Trophoblast cell (in vitro differentiated cells and primary cell): Measurements from ENCODE around the gene PARP8.

Experiments
- DNase-seq, 2 donors: peaks; one replicate each; pipeline ENCODE4 v3.0.0-alpha.2; 2016
- H2AFZ ChIP-seq: 2 replicates; pipeline ENCODE4 v1.6.1; 2013; ENCODE audit warnings: low read length, moderate library complexity, mild to moderate bottlenecking; ENCODE audit not compliant: insufficient read depth, poor library complexity
- H2AK5ac ChIP-seq: 2 replicates; pipeline ENCODE4 v1.6.1; 2013; ENCODE audit warnings: mild to moderate bottlenecking, low read length
- H2BK120ac ChIP-seq: 2 replicates; pipeline ENCODE4 v1.6.1; 2013; ENCODE audit warnings: low read length, mild to moderate bottlenecking, moderate library complexity; ENCODE audit not compliant: insufficient read depth, poor library complexity
- H2BK12ac ChIP-seq: 2 replicates; pipeline ENCODE4 v1.6.1; 2013; ENCODE audit warnings: mild to moderate bottlenecking, low read length, moderate library complexity
- H2BK5ac ChIP-seq: 2 replicates; pipeline ENCODE4 v1.6.1; 2013; ENCODE audit warnings: low read length, low read depth, moderate library complexity, mild to moderate bottlenecking; ENCODE audit not compliant: poor library complexity
- H3K14ac ChIP-seq: 2 replicates; pipeline ENCODE4 v1.6.1; 2013; ENCODE audit warnings: mild to moderate bottlenecking, low read length
- H3K18ac ChIP-seq: 2 replicates; pipeline ENCODE4 v1.6.1; 2013; ENCODE audit warnings: mild to moderate bottlenecking, low read length
- H3K23ac ChIP-seq: 2 replicates; pipeline ENCODE4 v1.6.1; 2013; ENCODE audit warnings: low read length
- H3K27ac ChIP-seq: 2 replicates; pipeline ENCODE4 v1.5.1; 2013; ENCODE audit warnings: low read depth, mild to moderate bottlenecking, inconsistent platforms, low read length, moderate library complexity
- H3K27me3 ChIP-seq: 2 replicates; pipeline ENCODE4 v1.6.1; 2013; ENCODE audit warnings: inconsistent platforms, mild to moderate bottlenecking, low read length, moderate library complexity; ENCODE audit not compliant: insufficient read depth
- H3K36me3 ChIP-seq, 2 experiments: 1 replicate in 1 of 2; 2 replicates in 1 of 2; pipeline ENCODE4 v1.6.1; 2013; ENCODE audit warnings: low read length in 2 of 2, mild to moderate bottlenecking in 2 of 2, moderate library complexity in 1 of 2; ENCODE audit not compliant: insufficient read depth in 2 of 2, control insufficient read depth in 1 of 2
- H3K4ac ChIP-seq: 2 replicates; pipeline ENCODE4 v1.6.1; 2013; ENCODE audit warnings: low read depth, mild to moderate bottlenecking, low read length, moderate library complexity
- H3K4me1 ChIP-seq, 2 experiments: 1 replicate in 1 of 2; 2 replicates in 1 of 2; pipeline ENCODE4 v1.6.1; 2013; ENCODE audit warnings: low read length in 2 of 2, mild to moderate bottlenecking in 2 of 2, moderate library complexity in 1 of 2; ENCODE audit not compliant: insufficient read depth in 2 of 2, control insufficient read depth in 1 of 2
- H3K4me2 ChIP-seq: 2 replicates; pipeline ENCODE4 v1.6.1; 2013; ENCODE audit warnings: inconsistent platforms, mild to moderate bottlenecking, low read length, moderate library complexity
- H3K4me3 ChIP-seq: 2 replicates; pipeline ENCODE4 v1.5.1; 2013; ENCODE audit warnings: mild to moderate bottlenecking, low read depth, low read length, inconsistent platforms
- H3K79me1 ChIP-seq: one replicate; pipeline ENCODE4 v1.6.1; 2013; ENCODE audit warnings: low read length
- H3K79me2 ChIP-seq: 2 replicates; pipeline ENCODE4 v1.6.1; 2013; ENCODE audit warnings: low read length, mild to moderate bottlenecking; ENCODE audit not compliant: control insufficient read depth, insufficient read depth, poor library complexity
- H3K9ac ChIP-seq: 2 replicates; pipeline ENCODE4 v1.6.1; 2013; ENCODE audit warnings: mild to moderate bottlenecking, low read length
- H3K9me3 ChIP-seq: 2 replicates; pipeline ENCODE4 v1.6.1; 2013; ENCODE audit warnings: low read depth, mild to moderate bottlenecking, control low read depth, inconsistent platforms, low read length; ENCODE audit not compliant: insufficient read depth
- H4K12ac ChIP-seq: 2 replicates; pipeline ENCODE4 v1.6.1; 2013; ENCODE audit warnings: low read depth, mild to moderate bottlenecking, low read length, moderate library complexity
- H4K8ac ChIP-seq: 2 replicates; pipeline ENCODE4 v1.6.1; 2013; ENCODE audit warnings: low read depth, mild to moderate bottlenecking, low read length, moderate library complexity
- H4K91ac ChIP-seq: one replicate; pipeline ENCODE4 v1.6.1; 2013; ENCODE audit warnings: low read depth, mild to moderate bottlenecking, low read length, moderate library complexity
- WGBS: extraction: QIAGEN DNeasy Blood & Tissue Kit; methylation state at CpG from one replicate; pipeline ENCODE4 v1.1.7; 2013; ENCODE audit warnings: missing lambda C conversion rate; ENCODE audit not compliant: insufficient read length, insufficient coverage; ENCODE audit errors: extremely low coverage; 5-methylcytosine and 5-hydroxymethylcytosine counted together

Gene PARP8

DNA sequence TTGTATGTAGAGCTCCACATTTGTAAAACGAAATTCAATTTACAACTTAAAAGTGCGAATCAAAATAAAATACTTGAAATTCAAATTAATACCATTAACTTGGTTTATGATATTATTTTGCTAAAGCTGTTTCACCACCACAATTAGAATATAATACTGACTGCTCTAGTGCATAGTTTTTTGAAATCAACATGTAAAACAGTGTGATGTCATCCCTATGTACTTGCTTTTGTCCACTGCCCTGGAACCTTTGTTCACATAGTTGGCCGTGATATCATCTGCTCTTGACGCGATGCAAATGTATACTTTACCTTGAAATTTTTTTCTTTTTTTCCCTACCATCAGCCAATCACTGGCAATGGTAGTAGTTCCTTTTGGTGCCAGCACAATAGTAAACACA, 125.4 kb downstream of the PARP8 start:
- Histone ChIP-seq H3K4me3 (no peak overlapping the region), H3K27ac (no peak overlapping the region), H3K4me1 (no peaks in the 10 kb centered on the region), H3K9me3 (no peaks in the 10 kb centered on the region), H3K14ac (no peak overlapping the region), H2AK5ac (no peak overlapping the region), H3K9ac (no peak overlapping the region), H2BK12ac (no peak overlapping the region), H3K36me3 (peaks cover 6 to 10% of the 10 kb centered on the region in 2 experiments), H3K4me2 (no peak overlapping the region), H3K79me1 (no peaks in the 10 kb centered on the region), H4K12ac (no peak overlapping the region), H2BK120ac (no peak overlapping the region), H4K91ac (no peak overlapping the region), H3K23ac (no peak overlapping the region), H4K8ac (no peak overlapping the region), H3K18ac (no peak overlapping the region), H3K27me3 (no peaks in the 10 kb centered on the region), H2BK5ac (no peak overlapping the region), H2AFZ (no peak overlapping the region), H3K79me2 (no peaks in the 10 kb centered on the region), H3K4ac (no peak overlapping the region)
- no peak for DNase-seq
- WGBS: no CpG with 5 or more reads among the region's 5 CpGs

DNA sequence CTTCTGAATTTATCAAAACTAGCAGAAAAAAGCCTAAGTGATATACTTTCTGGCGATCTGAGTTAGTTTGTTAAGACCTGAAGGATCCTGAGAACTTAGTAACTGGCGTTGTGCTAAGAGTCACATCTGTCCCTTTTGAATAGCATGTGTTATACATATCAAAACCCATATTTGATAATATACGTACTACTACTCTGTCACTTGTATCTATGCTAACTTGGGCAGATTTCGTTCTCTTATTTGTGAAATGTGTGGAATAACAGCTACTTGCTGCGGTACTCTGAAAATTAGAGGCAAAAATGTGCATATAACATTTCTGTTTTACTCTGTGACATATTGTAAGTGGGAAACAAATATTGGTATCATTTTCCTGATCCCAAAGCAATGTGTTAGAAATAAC, 126.4 kb downstream of the PARP8 start:
- no peak overlapping the region for H3K9ac ChIP-seq
- no peaks in the 10 kb centered on the region for H3K4me1 ChIP-seq
- H3K27me3 ChIP-seq: no peaks in the 10 kb centered on the region
- H3K79me1 ChIP-seq: no peaks in the 10 kb centered on the region
- no peak overlapping the region for H4K8ac ChIP-seq
- no peak overlapping the region for H2AFZ ChIP-seq
- H3K9me3 ChIP-seq: no peaks in the 10 kb centered on the region
- H3K23ac ChIP-seq: no peak overlapping the region
- H3K27ac ChIP-seq: no peak overlapping the region
- peaks cover 6 to 10% of the 10 kb centered on the region in 2 experiments for H3K36me3 ChIP-seq
- H3K79me2 ChIP-seq: no peaks in the 10 kb centered on the region
- no peak overlapping the region for H2BK12ac ChIP-seq
- no peak overlapping the region for H4K12ac ChIP-seq
- H2BK5ac ChIP-seq: no peak overlapping the region
- no peak overlapping the region for H4K91ac ChIP-seq
- H3K4me2 ChIP-seq: no peak overlapping the region
- no peak overlapping the region for H3K14ac ChIP-seq
- no peak overlapping the region for H2AK5ac ChIP-seq
- H3K18ac ChIP-seq: no peak overlapping the region
- WGBS: no CpG with 5 or more reads among the region's 5 CpGs
- H2BK120ac ChIP-seq: no peak overlapping the region
- H3K4me3 ChIP-seq: no peak overlapping the region
- H3K4ac ChIP-seq: no peak overlapping the region
- DNase-seq: no peak

DNA sequence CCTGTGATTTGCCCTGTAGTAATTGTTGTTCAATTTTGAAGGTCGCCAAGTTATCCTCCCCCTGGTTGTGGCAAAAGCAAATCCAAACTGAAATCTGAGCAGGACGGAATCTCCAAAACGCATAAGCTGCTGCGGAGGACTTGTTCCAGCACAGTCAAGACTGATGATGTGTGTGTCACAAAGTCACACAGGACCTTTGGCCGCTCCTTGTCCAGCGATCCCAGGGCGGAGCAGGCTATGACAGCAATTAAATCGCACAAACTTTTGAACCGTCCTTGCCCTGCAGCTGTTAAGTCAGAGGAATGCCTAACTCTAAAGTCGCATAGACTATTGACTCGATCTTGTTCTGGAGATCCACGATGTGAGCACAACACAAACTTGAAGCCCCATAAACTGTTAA, 128.4 kb downstream of the PARP8 start:
- no peak overlapping the region for H3K9ac ChIP-seq
- H4K91ac ChIP-seq: no peak overlapping the region
- H3K4me1 ChIP-seq: no peaks in the 10 kb centered on the region
- H2AK5ac ChIP-seq: no peak overlapping the region
- no peak overlapping the region for H3K4ac ChIP-seq
- no peak overlapping the region for H2BK12ac ChIP-seq
- H2BK120ac ChIP-seq: no peak overlapping the region
- no peak overlapping the region for H2BK5ac ChIP-seq
- no peaks in the 10 kb centered on the region for H3K27me3 ChIP-seq
- no peak overlapping the region for H3K4me2 ChIP-seq
- no CpG with 5 or more reads among the region's 12 CpGs for WGBS
- no peak overlapping the region for H2AFZ ChIP-seq
- H3K18ac ChIP-seq: no peak overlapping the region
- no peaks in the 10 kb centered on the region for H3K79me1 ChIP-seq
- no peaks in the 10 kb centered on the region for H3K79me2 ChIP-seq
- H3K23ac ChIP-seq: no peak overlapping the region
- no peak overlapping the region for H3K4me3 ChIP-seq
- no peaks in the 10 kb centered on the region for H3K9me3 ChIP-seq
- peaks cover 2 to 6% of the 10 kb centered on the region in 2 experiments for H3K36me3 ChIP-seq
- H4K12ac ChIP-seq: peak overlapping the region; percentile 62
- H3K14ac ChIP-seq: no peak overlapping the region
- peak; percentile 8 to 10 for DNase-seq
- no peak overlapping the region for H4K8ac ChIP-seq
- no peak overlapping the region for H3K27ac ChIP-seq

DNA sequence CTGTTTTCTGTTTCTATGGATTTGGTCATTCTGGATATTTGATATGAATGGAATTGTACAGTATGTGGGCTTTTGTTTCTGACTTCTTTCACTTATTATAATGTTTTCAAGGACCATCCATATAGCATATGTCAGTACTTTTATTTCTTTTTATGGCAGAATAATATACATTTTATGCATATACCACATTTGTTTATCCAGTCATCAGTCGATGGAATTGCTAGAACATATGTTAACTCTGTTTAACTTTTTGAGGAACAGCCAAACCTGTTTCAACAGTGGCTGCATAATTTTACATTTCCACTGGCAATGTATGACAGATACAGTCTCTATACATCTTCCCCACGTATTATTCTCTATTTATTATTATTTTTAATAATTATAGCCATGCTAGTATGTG, 131.6 kb downstream of the PARP8 start:
- Histone ChIP-seq H4K12ac (no peak overlapping the region), H2BK120ac (no peak overlapping the region), H4K91ac (no peak overlapping the region), H3K9me3 (no peaks in the 10 kb centered on the region), H2AK5ac (no peak overlapping the region), H3K23ac (no peak overlapping the region), H2AFZ (no peak overlapping the region), H3K4me1 (no peaks in the 10 kb centered on the region), H4K8ac (no peak overlapping the region), H3K4ac (no peak overlapping the region), H3K27me3 (no peaks in the 10 kb centered on the region), H2BK5ac (no peak overlapping the region), H3K4me3 (no peak overlapping the region), H3K79me2 (no peaks in the 10 kb centered on the region), H3K4me2 (no peak overlapping the region), H3K9ac (no peak overlapping the region), H3K36me3 (peaks cover 2 to 6% of the 10 kb centered on the region in 2 experiments), H3K27ac (no peak overlapping the region), H3K14ac (no peak overlapping the region), H3K18ac (no peak overlapping the region), H2BK12ac (no peak overlapping the region), H3K79me1 (no peaks in the 10 kb centered on the region)
- no peak for DNase-seq
- WGBS: no CpG with 5 or more reads among the region's 2 CpGs
